T-helper 1 cell treated with Interleukin-12 subunit alpha and Interleukin-12 subunit beta and Interleukin-4 antibody, amounts not matched to agents 30 ng/mL and 1 ng/mL, for 36 hours (primary cell): ENCODE data around the gene TAAR9. TPM values are rescaled to one million over a fixed set of nuclear protein-coding genes. Genes with fewer than 3 reads are reported as not detected.

Experiments used
- intact Hi-C: fragments of 100-400 bp; cut with micrococcal nuclease; formaldehyde crosslinking; loops from one replicate; pipeline ENCODE4 v1.15.1; 2024
- total RNA-seq: library from RNA; stranded (reverse); gene quantifications from 2 replicates; pipeline ENCODE4 v1.2.3, GENCODE V29; 2022

The TAAR9 gene, protein sequence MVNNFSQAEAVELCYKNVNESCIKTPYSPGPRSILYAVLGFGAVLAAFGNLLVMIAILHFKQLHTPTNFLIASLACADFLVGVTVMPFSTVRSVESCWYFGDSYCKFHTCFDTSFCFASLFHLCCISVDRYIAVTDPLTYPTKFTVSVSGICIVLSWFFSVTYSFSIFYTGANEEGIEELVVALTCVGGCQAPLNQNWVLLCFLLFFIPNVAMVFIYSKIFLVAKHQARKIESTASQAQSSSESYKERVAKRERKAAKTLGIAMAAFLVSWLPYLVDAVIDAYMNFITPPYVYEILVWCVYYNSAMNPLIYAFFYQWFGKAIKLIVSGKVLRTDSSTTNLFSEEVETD
- not detected in 2 replicates for total RNA-seq

DNA sequence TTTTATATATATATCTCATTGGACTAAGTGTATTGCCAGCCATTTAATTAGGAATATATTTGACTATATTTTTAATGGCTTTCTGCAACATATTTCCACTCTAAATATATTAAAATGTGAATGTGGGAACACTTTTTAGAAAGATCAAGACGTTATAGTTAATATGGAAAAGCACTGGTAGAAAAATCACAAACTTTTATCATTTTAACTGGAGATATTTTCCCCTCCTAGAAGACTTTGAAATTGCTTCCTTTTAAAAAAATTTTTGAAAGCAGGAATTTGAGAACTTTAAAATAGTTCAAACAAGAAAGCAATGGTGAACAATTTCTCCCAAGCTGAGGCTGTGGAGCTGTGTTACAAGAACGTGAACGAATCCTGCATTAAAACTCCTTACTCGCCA is at the start of gene TAAR9:
Gene TAAR9 (plus strand): TSS at position 301 of the 400 bp plus-strand sequence. CDS start 13 bp downstream, at position 314.
- intact Hi-C loops, result no loop called here

DNA sequence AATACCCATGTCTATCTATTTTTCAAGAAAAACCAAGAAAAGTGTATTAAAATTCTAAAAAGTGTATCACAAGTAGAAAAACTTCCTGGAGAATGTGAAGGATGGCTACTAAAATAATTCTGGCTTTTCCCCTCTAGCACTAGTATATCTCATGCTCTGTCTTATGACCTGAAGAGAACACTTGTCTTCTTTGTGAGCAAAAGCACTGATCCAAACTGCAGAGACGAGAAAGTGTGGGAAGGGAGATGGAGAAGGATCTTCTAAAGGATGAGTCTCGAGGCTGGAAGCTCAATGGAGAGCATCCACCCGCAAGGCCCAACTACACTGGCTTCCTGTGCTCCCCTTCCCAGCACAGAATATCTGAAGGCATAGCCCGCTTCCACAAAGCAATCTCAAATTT is 48.7 kb upstream of the TAAR9 start:
- intact Hi-C loops, result no loop called here

DNA sequence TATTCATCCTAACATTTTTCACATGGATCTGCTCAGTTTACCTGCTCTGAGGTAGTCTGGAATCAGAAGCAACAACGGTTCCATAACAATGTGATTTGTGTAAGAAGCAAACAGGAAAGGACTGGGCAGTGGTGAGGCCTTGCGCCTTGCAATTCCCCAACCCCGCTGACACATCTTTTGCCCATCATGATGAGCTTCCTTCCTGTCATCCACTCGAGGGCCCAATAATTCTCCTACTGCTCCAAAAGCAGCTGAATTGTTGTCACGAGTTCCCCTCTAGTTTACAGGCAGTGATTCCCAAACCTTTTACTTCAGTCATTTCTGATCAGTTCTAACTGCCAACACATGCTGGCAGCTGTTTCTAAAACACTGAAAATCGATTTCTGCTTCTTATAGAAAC is 48.1 kb upstream of the TAAR9 start:
- intact Hi-C loops, result no loop called here

DNA sequence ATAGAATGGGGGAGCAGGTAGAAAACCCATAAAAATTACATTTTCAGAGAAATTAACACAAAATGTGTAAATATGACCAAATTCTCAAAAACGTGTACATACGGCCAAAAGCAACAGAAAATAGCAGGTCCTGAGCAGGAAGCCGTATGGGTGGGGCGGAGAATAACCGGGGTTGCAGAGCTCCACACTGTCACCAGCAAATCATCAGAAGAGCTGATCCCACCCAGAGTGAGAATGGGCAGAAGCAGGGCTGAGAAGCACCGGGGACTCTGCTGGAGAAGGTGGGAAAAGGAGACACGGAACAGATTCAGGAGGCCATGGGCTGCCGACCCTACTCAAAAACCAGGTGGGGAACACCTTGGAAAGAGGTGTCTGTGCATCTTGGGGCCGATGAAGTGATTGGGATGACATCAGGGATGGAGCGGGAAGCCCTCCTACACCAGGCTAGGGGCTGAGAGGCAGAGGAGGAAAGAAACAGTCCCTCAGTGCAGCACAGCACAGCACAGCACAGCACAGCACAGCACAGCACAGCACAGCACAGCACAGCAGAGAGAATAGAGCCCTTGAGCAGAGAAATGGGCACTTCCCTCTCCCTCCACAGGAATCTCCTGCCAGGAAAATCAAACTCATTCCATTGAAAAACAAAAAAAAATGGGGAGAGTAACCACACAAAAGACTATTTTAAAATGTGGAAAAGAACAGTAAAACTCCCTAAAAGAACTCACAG is 47.4 kb upstream of the TAAR9 start:
- intact Hi-C loops, result no loop called here

DNA sequence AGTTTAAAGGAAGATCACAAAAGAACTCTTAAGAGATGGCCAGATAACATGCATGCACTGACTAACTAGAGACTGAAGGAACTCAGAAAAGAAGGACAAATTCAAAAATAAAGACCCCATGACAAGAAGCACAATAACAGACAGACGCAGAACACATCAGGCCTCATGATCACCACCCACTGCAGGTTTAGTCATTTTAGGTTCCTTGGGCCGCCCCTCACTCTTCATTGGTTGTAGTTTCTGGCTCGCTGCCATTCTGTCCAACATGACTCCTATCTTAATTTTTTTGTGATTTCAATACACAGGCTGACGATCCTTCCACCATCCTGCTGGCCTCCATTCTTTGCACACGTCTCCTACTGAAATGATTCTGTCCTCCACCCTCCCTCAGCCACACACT is 46.8 kb upstream of the TAAR9 start:
- intact Hi-C loops, result no loop called here

DNA sequence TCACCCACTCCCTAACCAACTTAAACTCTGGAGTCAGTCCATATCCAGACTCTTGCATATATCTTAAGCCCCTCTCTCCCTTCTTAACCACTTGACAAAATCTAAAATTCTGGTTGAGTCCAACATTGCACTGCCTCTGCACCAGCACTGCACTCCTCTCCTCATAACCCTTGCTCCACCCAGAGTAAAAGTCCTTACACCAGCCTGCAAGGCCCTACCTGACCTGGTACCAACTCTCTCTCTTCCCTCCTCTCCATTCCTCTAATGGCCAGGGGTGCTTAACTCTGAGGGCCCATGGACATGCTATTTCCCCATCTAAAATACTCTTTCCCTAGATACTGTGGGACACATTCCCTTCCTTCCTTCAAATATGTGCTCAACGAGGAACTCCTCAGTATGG is 46.2 kb upstream of the TAAR9 start:
- intact Hi-C loops, result no loop called here

DNA sequence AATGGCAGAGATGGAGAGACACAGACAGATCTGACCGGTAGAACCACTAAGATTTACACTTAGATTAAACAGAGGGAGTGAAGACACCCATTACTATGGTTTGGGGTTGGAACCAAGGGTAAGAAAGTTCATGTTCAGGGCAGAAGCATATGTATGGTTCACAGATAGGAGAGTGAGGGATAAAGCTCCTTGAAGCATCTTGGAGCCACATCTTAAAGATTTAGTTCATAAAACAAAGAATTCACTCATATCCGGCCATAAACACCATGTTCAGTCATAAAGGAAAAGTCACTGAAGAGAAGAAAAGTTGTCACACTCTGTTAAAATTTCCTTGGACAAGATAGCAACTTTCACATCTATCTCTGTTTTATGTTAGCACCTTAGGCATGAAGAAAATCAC is 43.1 kb upstream of the TAAR9 start:
- intact Hi-C loops, result no loop called here

DNA sequence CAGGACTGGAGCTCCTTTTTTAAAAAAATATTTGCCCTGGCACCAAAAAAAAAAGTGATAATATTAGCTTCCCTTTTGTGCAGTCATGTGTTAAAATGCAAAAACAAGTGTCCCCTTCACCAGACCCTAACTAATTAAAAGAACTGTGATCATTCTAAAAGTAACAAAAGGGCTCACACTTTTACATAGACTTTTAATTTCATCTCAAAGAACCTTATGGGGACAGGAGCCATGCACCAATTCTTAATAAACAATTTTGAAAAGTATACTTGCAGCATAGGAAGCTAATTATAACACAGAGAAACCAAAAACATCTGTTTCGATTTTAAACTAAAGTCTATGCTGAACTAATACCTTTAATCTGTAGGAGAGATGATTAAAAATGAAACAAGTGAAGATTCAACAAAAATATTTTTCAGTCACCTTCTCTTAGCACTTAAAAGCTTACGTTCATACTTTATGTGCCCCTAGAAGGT is 42.4 kb upstream of the TAAR9 start:
- intact Hi-C loops, result no loop called here

DNA sequence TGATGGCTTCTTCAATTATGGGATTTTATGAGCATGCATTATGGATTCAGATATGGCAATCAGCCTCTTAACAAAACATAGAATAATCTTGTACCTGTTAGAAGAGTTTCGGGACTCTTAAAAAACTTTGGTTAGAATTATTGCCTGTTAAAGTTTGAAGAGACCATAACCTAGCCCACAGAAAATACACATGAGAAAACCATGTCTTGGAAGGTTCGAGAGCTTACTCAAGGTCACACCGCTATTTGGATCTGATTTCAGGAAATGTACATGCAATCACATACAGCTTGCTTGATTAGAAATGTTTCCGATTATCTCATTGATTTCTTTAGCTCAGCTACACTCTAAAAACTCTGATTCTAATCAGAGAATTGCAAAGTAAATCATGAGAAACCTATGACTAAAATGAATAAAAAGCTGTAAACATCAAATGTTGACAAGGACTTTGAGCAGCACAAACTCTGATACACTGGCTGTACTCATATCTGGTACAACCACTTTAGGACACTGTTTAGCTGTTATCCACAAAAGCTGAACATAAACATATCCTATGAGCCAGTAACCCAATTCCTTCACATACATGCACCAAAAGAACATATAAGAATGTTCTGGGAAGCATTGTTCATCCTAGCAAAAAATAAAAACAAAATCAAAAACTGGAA is 41.4 kb upstream of the TAAR9 start:
- intact Hi-C loops, result no loop called here

DNA sequence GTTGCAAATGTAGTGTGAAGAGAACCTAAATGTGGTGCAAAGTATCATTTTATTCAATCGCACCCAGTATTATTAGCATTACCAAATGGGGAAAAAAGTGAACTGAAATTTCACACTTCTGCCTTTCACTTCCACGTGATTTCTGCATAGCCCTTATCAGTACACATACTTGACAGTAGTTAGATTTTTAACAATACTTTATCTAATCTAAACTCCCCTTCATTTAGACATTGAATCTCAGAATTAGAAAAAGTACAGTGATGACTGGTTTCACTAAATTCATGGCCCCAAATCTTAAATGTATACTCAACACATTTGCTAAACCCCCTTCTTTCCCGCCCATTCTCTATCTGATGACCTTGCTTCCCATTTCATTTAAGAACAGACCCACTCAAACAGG is 39.4 kb upstream of the TAAR9 start:
- intact Hi-C loops, result no loop called here

DNA sequence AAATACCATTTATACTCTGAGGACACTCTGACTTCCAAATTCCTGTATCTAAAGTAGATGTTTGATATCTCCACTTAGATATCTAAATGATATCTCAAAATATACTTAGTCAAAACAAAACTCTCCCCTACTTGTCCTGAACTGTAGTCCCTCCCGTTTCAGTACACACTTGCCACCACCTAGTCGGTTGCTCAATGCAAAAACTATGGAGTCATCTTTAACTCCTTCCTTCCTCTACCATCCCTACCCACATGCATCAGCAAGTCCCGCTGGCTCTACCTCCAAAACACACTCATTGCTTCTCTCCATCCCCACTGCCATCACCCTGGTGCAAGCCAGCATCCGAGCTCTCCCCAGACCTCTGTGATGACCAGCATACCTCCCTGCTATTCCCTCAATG is 38.3 kb upstream of the TAAR9 start:
- intact Hi-C loops, result no loop called here

DNA sequence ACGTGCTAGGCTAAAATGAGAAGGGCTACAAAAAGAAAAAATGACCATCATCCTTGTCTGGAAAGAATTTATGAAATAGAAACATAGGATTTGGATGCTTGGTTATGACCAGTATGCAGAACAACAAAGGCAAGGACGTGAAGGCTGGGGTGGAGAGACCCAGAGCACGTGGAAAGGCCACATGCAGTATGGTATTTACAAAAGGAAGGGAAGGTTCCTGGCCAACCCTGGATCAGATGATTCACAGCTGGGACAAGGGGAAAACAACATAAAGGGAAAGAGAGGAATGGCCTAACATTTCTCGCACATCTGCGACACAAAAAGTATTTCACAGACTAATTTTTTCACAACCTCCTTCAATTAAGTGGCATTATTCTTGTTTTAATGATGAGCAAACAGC is 33.3 kb upstream of the TAAR9 start:
- intact Hi-C loops, result no loop called here

DNA sequence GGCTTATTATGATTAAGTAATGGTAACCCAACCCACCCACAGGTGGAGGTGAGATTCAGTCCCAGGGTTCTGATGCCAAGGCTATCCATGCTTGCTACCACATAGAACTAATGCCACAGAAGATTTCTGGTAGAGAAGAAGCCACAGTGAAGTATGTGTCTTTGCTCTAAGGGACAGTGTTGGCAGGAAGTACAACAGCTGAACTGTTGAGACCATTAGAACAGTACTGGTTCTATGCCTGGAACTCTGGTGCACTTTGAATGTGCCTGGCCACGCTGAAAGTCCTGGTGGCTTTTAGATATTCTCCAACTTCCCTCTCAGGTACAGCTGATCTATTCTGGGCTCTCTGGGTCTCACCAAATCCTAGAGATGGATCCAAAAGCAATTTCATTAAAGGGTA is 32.9 kb upstream of the TAAR9 start:
- intact Hi-C loops, result no loop called here

DNA sequence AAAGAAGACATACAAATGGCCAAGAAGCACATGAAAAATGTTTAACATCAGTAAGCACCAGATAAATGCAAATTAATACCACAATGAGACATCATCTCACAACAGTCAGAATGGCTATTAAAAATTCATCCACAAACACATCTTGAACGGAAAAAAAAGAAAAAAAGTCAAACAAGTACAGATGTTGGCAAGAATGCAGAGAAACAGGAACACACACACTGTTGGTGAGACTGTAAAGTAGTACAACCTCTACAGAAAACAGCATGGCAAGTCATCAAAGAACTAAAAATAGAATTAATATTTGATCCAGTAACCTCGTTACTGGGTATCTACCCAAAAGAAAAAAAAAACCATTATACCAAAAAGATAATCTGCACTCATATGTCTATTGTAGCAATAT is 31.6 kb upstream of the TAAR9 start:
- intact Hi-C loops, result no loop called here

DNA sequence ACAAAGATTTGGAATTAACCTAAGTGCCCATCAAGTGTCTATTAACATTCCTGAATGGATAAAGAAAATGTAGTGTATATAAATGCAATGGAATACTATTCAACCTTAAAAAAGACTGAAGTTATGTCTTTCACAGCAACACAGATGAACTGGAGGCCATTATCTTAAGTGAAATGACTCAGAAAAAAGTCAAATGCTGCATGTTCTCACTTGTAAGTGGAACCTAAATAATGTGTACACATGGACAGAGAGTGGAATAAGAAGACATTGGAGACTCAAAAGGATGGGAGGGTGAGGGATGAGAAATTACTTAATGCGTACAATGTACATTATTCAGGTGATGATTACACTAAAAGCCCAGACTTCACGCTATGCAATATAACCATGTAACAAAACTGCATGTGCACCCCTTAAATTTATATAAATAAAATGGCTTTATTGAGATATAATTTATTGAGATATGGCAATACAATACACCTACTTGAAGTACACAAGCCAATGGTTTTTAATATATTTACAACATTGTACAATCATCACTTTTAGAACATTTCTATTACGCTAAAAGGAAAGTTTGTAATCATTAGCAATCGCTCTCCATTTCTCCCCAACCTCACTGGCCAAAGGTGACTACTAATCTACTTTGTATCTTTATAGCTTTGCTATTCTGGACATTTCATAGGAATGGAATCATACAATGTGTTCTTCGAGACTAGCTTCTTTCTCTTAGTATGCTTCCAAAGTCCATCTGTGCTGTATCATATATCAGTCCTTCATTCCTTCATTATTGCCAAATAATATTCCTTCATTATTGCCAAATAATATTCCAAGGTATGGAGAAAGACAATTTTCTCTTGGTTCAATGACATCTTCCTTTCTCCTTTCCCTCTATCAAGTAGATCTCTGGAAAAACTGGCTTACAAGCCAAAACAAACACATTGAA is 30.9 kb upstream of the TAAR9 start:
- intact Hi-C loops, result no loop called here

DNA sequence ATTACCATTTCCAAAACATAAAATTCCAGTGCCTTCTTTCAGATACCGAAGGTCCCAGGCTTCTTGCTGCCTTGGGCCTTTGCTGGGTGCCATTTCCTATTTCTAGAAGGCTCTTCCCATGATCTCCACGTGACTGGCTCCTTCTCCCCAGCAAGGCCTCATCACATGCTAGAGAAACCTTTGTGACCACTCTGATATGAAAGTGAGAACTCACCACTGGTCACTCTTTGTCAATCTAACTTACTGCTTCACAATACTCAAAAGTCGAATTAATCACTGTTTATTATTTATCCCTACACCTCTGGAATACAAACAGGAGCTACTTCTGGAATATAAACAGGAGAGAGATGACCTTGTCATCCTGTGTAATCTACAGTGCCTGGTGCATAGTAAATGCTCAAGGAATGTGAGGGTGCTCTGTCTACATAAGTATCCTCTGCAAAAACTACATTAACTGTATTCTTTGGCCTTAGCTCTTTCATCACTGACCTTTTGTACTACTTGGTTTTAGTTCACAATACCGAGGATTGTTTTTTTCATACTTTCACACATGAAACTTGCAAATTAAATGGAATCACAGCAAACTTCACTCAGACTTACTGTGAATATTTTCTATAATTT is 26.8 kb upstream of the TAAR9 start:
- intact Hi-C loops, result loop anchor here (5.0 kb wide), 3 partner anchors 286 to 1661 kb away; partner anchors contain the start of genes MED23 and SLC18B1

DNA sequence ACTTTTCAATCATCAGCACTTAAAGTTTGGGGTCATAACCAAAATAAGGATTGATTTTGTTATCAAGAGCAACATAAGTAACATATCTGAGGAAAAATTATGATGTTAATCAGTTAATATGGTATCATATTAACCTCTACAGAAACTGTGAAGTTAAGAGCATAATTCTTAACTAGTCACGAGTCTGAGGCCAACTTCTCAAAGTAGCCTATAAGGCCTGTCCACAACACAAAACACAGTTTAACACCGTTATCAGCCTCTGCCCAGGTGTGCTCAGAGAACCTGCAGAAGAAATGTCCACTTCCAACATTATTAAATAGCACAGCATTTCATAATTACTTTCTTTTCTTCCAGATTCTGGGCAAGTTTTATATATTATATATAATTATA is 26.3 kb upstream of the TAAR9 start:
- intact Hi-C loops, result loop anchor here (2.0 to 5.0 kb wide), 4 partner anchors 251 to 1660 kb away; partner anchors contain the start of genes MED23 and SLC18B1

DNA sequence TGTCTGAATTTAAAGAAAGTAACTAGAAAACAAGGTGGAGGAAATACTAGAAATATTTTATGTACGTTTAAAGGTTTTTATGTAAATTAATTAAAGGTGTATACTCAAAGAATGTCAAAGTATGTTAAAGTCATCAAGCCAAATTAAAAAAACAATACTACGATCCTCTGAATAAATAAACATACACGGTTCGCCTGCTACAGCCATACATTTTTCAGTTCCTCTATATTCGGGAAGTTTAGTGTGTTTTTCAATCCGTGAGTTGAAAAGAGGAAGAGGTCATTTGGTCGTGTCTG is 25.8 kb upstream of the TAAR9 start:
- intact Hi-C loops, result loop anchor here (2.0 to 5.0 kb wide), 4 partner anchors 251 to 1660 kb away; partner anchors contain the start of genes MED23 and SLC18B1

DNA sequence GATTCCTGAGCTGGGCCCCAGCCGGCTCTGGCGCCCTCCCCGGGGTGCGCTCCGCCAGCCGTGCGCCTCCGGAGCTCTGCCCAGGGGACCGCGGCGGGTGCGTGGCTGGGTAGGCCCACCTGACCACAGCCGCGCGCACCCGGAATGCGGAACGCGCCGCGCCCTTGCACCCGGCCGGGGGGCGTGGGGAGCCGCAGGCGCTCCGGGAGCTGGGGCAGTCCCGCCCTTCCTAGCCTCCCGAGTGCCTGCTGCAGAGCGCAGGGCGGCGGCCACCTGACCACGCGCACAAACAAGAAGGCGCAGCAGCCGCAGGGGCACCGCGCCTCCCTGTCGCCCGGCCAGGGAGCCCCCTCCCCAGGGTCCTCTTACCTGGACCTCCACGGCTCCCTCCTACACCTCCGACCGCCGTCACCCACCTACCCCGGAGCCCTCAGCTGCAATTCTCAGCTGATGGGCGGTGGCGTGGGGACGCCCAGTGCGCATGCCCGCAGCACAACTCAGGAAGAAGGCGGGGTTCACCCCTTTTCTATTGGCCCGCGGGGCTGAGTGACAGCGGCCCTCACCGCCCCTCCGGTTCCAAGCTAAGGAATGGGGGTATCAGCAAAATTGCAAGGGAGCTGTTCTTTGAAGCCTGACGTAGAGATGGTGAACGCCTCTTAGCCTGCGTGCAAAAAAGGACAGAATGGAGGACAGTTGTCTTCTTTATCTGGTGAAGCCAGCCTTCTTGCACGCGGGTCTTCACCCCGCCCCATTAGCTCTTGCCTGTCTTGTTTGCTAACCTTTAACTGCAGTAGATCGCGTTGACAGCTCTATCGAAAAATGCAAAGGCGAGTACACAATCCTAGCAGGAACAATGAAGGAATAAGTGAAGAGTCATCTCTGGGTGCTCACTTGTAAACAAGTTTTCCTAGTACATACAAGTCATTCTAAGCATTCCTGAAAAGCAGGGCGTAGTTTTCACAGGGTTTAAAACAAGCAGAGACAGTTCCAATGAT is 25.1 kb upstream of the TAAR9 start, which contains the start of gene STX7:
Gene STX7 (minus strand): TSS at position 479 of the 995 bp plus-strand sequence. CDS start 9,586 bp downstream, outside the sequence.
- intact Hi-C loops, result loop anchor here (1.0 to 5.0 kb wide), 9 partner anchors 17 to 1659 kb away; partner anchors contain the start of genes MED23, RPS12, SLC18B1 and SLC2A12
